Liver (tissue), 9 donors: ENCODE measurements around the gene TRAPPC3. TPM values are rescaled to one million over a fixed set of nuclear protein-coding genes. Genes with fewer than 3 reads are reported as not detected.
A peak's percentile ranks its signal among the peaks of the same experiment; 100 is the strongest.

Experiments used
- DNase-seq: peaks from one replicate; pipeline ENCODE4 v3.0.0-alpha.2; 2017; ENCODE audit warnings: low spot score
- H3K27ac ChIP-seq, 2 donors: one replicate each; pipeline ENCODE4 v1.7.0; 2013; ENCODE audit warnings: inconsistent platforms in 2 of 2, low read length in 2 of 2, control low read depth in 1 of 2, low read depth in 1 of 2, mild to moderate bottlenecking in 1 of 2
- H3K27me3 ChIP-seq, 4 donors: one replicate each; pipeline versions ENCODE4 v1.6.1 to v1.7.0; 2013; ENCODE audit warnings: low read length in 3 of 4, inconsistent platforms in 1 of 4, mild to moderate bottlenecking in 1 of 4, moderate library complexity in 1 of 4; ENCODE audit not compliant: control insufficient read depth in 4 of 4, insufficient read depth in 4 of 4
- H3K36me3 ChIP-seq, 4 donors: one replicate each; pipeline versions ENCODE4 v1.6.1 to v1.7.0; 2013; ENCODE audit warnings: low read length in 3 of 4, mild to moderate bottlenecking in 3 of 4, low read depth in 1 of 4, moderate library complexity in 1 of 4; ENCODE audit not compliant: control insufficient read depth in 4 of 4, insufficient read depth in 3 of 4
- H3K4me1 ChIP-seq, 4 donors: one replicate each; pipeline versions ENCODE4 v1.6.1 to v1.7.0; 2013; ENCODE audit warnings: low read length in 3 of 4, mild to moderate bottlenecking in 3 of 4, moderate library complexity in 1 of 4; ENCODE audit not compliant: control insufficient read depth in 4 of 4, insufficient read depth in 4 of 4
- H3K4me3 ChIP-seq, 3 donors: one replicate each; pipeline versions ENCODE4 v1.6.1 to v1.7.0; 2013; ENCODE audit warnings: low read length in 3 of 3, control low read depth in 1 of 3, low read depth in 1 of 3, mild to moderate bottlenecking in 1 of 3
- H3K9ac ChIP-seq, 2 donors: one replicate each; pipeline ENCODE4 v1.7.0; 2013; ENCODE audit warnings: low read length in 2 of 2, mild to moderate bottlenecking in 2 of 2, moderate library complexity in 2 of 2, control low read depth in 1 of 2, low read depth in 1 of 2
- H3K9me3 ChIP-seq, 4 donors: one replicate each; pipeline versions ENCODE4 v1.6.1 to v1.7.0; 2013; ENCODE audit warnings: low read length in 3 of 4; ENCODE audit not compliant: control insufficient read depth in 4 of 4
- GABPA ChIP-seq, 2 donors: IDR thresholded peaks in 1 of 2; conservative IDR thresholded peaks in 1 of 2; 2 replicates each; pipeline ENCODE4 v1.6.1; 2016; ENCODE audit warnings: antibody characterized with exemption in 2 of 2, mild to moderate bottlenecking in 1 of 2, moderate library complexity in 1 of 2
- HNF4A ChIP-seq, 2 donors: conservative IDR thresholded peaks; 2 replicates each; pipeline ENCODE4 v1.6.1; 2016; ENCODE audit warnings: antibody characterized with exemption in 2 of 2, mild to moderate bottlenecking in 2 of 2
- JUND ChIP-seq, 2 donors: IDR thresholded peaks; 2 replicates each; pipeline ENCODE4 v1.6.1; 2016; ENCODE audit warnings: antibody characterized with exemption in 2 of 2
- MAX ChIP-seq: IDR thresholded peaks from 2 replicates; pipeline ENCODE4 v1.6.1; 2016; ENCODE audit warnings: antibody characterized with exemption
- RAD21 ChIP-seq, 2 donors: IDR thresholded peaks; 2 replicates each; pipeline ENCODE4 v1.6.1; 2016; ENCODE audit warnings: antibody characterized with exemption in 2 of 2, mild to moderate bottlenecking in 2 of 2
- REST ChIP-seq: IDR thresholded peaks from 2 replicates; pipeline ENCODE4 v1.6.1; 2016; ENCODE audit warnings: antibody characterized with exemption, mild to moderate bottlenecking
- TAF1 ChIP-seq: conservative IDR thresholded peaks from 2 replicates; pipeline ENCODE4 v1.6.1; 2016; ENCODE audit warnings: antibody characterized with exemption, mild to moderate bottlenecking
- WGBS: extraction: QIAGEN DNeasy Blood & Tissue Kit; methylation state at CpG from one replicate; pipeline ENCODE4 v1.1.7; 2013; 5-methylcytosine and 5-hydroxymethylcytosine counted together
- polyA plus RNA-seq, 2 donors: library from polyadenylated mRNA; stranded (reverse) in 1 of 2; unstranded in 1 of 2; fragments of 200-250 nt in 1 of 2; fragments of >200 nt in 1 of 2; fragmentation: Nextera tagmentation in 1 of 2; extraction: Ambion mirVana in 1 of 2; gene quantifications; one replicate each; pipeline versions ENCODE4 v1.2.1 to v1.2.3, GENCODE V29; 2013 to 2015
- total RNA-seq, 2 donors: library from RNA; depleted of rRNA; stranded (reverse); fragments of >200 nt; gene quantifications; one replicate each; pipeline ENCODE4 v1.2.3, GENCODE V29; 2014
- TF ChIP-seq, protein P1 (sequence below): IDR thresholded peaks from 2 replicates; pipeline ENCODE4 v1.6.1; 2016; ENCODE audit warnings: antibody characterized with exemption
- donor health status: healthy.
- donor health status: healthy.
- donor health status: healthy.
- donor health status: healthy.
- donor health status: healthy.

The TRAPPC3 gene
- total and polyA plus RNA-seq, 4 donors: 24.2 to 56.1 (median 30.4) TPM

GRCh38 chr1:36151845-36152203 is 2.5 kb upstream of the TRAPPC3 start:
- 74% methylated on average over 3 of the region's 3 CpGs for WGBS

DNA sequence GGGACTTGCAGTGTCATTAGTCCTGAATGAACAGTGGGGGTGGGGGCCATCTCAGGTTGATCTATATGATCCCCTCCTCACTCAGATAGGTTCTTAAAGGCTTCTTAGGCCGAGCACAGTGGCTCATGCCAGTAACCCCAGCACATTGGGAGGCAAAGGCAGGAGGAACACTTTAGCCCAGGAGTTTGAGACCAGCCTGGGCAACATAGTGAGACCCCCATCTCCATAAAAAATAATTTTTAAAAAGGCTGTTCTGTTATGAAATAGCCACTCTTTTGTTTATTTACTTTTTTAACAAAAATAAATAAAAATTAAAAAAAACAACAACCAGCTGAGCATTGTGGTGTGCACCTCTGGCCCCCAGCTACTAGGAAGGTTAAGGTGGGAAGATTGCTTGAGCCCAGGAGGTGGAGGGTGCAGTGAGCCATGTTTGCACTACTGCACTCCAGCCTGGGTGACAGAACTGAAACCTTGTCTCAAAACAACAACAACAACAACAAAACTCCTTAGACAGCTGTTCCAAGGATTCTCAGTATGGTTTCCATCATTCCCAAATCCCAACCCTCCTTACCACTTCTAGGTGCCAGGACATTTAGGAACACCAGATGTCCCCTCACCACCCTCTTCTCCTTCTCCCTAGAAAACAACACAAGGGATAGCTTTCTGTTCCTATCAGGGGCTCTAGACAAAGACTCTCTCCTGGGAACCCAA is 2.0 kb upstream of the TRAPPC3 start:
- Histone ChIP-seq H3K27me3 (no peaks in the 10 kb centered on the region), H3K4me3 (no peak overlapping the region), H3K36me3 (no peaks in the 10 kb centered on the region), H3K9ac (peak overlapping the region in 1 of 2 donors; percentile 3), H3K9me3 (no peaks in the 10 kb centered on the region), H3K27ac (peak overlapping the region; percentile 49 to 69), H3K4me1 (peaks cover 3 to 46% (median 35%) of the 10 kb centered on the region in 4 donors)
- 22% methylated on average over 1 of the region's 1 CpG for WGBS
- no peak for DNase-seq
- TF ChIP-seq TAF1: no peak
- TF ChIP-seq GABPA (IDR thresholded peaks at IDR 0.05 in 1 of 2, conservative IDR thresholded peaks at IDR 0.05 in 1 of 2): no peak
- TF ChIP-seq RAD21 (IDR thresholded peaks at IDR 0.05): peak in 1 of 2 donors; percentile 5
- TF ChIP-seq, protein P1, sequence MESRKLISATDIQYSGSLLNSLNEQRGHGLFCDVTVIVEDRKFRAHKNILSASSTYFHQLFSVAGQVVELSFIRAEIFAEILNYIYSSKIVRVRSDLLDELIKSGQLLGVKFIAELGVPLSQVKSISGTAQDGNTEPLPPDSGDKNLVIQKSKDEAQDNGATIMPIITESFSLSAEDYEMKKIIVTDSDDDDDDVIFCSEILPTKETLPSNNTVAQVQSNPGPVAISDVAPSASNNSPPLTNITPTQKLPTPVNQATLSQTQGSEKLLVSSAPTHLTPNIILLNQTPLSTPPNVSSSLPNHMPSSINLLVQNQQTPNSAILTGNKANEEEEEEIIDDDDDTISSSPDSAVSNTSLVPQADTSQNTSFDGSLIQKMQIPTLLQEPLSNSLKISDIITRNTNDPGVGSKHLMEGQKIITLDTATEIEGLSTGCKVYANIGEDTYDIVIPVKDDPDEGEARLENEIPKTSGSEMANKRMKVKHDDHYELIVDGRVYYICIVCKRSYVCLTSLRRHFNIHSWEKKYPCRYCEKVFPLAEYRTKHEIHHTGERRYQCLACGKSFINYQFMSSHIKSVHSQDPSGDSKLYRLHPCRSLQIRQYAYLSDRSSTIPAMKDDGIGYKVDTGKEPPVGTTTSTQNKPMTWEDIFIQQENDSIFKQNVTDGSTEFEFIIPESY: no peak
- TF ChIP-seq MAX: no peak
- peak in 1 of 2 donors; percentile 3 for TF ChIP-seq JUND (IDR thresholded peaks at IDR 0.05)
- TF ChIP-seq REST: no peak

More at GRCh38 chr1:36151845-36152203, 2.5 kb upstream of the TRAPPC3 start:
- H3K9ac ChIP-seq: no peak overlapping the region
- H3K4me3 ChIP-seq: no peak overlapping the region
- H3K27me3 ChIP-seq: no peaks in the 10 kb centered on the region
- H3K9me3 ChIP-seq: no peaks in the 10 kb centered on the region
- H3K4me1 ChIP-seq: peaks cover 3 to 49% (median 39%) of the 10 kb centered on the region in 4 donors
- no peak for DNase-seq
- H3K36me3 ChIP-seq: no peaks in the 10 kb centered on the region
- TF ChIP-seq REST (no peak), HNF4A (conservative IDR thresholded peaks at IDR 0.05) (no peak), TAF1 (no peak)
- TF ChIP-seq, protein P1: no peak
- H3K27ac ChIP-seq: peak overlapping the region; percentile 42 to 49
